Aorta (tissue), 5 donors: ENCODE measurements around the gene DENND4C. TPM values are rescaled to one million over a fixed set of nuclear protein-coding genes. Genes with fewer than 3 reads are reported as not detected.
A peak's percentile ranks its signal among the peaks of the same experiment; 100 is the strongest.

Experiments
- ATAC-seq: fragments of 200-7000 bp; cut with Tn5 transposase; one replicate; pipeline ENCODE4 v1.9.1; 2022; ENCODE audit warnings: moderate library complexity; ENCODE audit not compliant: low FRiP score
- DNase-seq, 2 donors: peaks; one replicate each; pipeline ENCODE4 v3.0.0-alpha.2; 2020
- H3K27ac ChIP-seq, 2 donors: one replicate each; pipeline ENCODE4 v1.5.1; 2013; ENCODE audit warnings: low read length in 2 of 2, mild to moderate bottlenecking in 2 of 2, moderate library complexity in 2 of 2, control low read depth in 1 of 2, inconsistent platforms in 1 of 2, low read depth in 1 of 2
- H3K27me3 ChIP-seq, 2 donors: one replicate each; pipeline ENCODE4 v1.6.1; 2013; ENCODE audit warnings: control low read depth in 1 of 2, low read length in 1 of 2, mild to moderate bottlenecking in 1 of 2, moderate library complexity in 1 of 2; ENCODE audit not compliant: insufficient read depth in 2 of 2, control insufficient read depth in 1 of 2
- H3K36me3 ChIP-seq, 2 donors: one replicate each; pipeline ENCODE4 v1.6.1; 2013; ENCODE audit warnings: control low read depth in 1 of 2, low read length in 1 of 2, mild to moderate bottlenecking in 1 of 2; ENCODE audit not compliant: insufficient read depth in 2 of 2, control insufficient read depth in 1 of 2
- H3K4me1 ChIP-seq, 2 donors: one replicate each; pipeline ENCODE4 v1.6.1; 2013; ENCODE audit warnings: low read length in 2 of 2, control low read depth in 1 of 2, mild to moderate bottlenecking in 1 of 2, moderate library complexity in 1 of 2; ENCODE audit not compliant: insufficient read depth in 2 of 2, control insufficient read depth in 1 of 2
- H3K4me3 ChIP-seq, 2 donors: one replicate each; pipeline ENCODE4 v1.5.1; 2013; ENCODE audit warnings: low read length in 2 of 2, control low read depth in 1 of 2, mild to moderate bottlenecking in 1 of 2
- H3K9me3 ChIP-seq: one replicate; pipeline ENCODE4 v1.6.1; 2013; ENCODE audit warnings: mild to moderate bottlenecking, low read length; ENCODE audit not compliant: control insufficient read depth
- WGBS, 2 donors: extraction: QIAGEN DNeasy Blood & Tissue Kit; methylation state at CpG; one replicate each; pipeline ENCODE4 v1.1.7; 2013; 5-methylcytosine and 5-hydroxymethylcytosine counted together
- intact Hi-C, 2 donors: fragments of 100-400 bp; cut with DNase I; formaldehyde crosslinking; loops; one replicate each; pipeline versions ENCODE4 v1.14.2 to v1.15.0; 2022
- long read RNA-seq, 2 donors: library from polyadenylated mRNA; unstranded; transcript quantifications; one replicate each; pipeline ENCODE4 v2.0.0, GENCODE V29; 2020 to 2021
- polyA plus RNA-seq, 2 donors: library from polyadenylated mRNA; stranded (reverse); fragments of 200-250 nt; gene quantifications; one replicate each; pipeline ENCODE4 v1.2.3, GENCODE V29; 2013
- total RNA-seq, 2 donors: library from RNA; stranded (reverse); fragmentation: NEBNext Ultra II Directional; extraction: Animal tissue kit (Norgen Biotek cat#: 25700); gene quantifications; one replicate each; pipeline ENCODE4 v1.2.1, GENCODE V29; 2021
- donor health status: healthy with polysubstance abuse.
- donor health status: Bipolar disorder and iron deficiency.
- donor health status: DM: no; HTN: no; CAD: no.
- donor health status: DM: no; HTN: no; CAD: no.
- donor health status: DM: yes; HTN: yes; CAD: no.

DENND4C gene
- total RNA-seq = 10 to 100 TPM; 48.7 to 68.0 TPM
- 10 to 100 TPM; 19.9 to 21.9 TPM for polyA plus RNA-seq
- long read RNA-seq, donor 1, partial matches to known transcripts = 9 of 17 reads
- long read RNA-seq, donor 1, other reads (novel, unspliced or antisense) = 8 of 17 reads
- long read RNA-seq, donor 2, full-length matches to known transcripts = 1 of 29 reads
- long read RNA-seq, donor 2, partial matches to known transcripts = 10 of 29 reads
- long read RNA-seq, donor 2, other reads (novel, unspliced or antisense) = 18 of 29 reads

DNA sequence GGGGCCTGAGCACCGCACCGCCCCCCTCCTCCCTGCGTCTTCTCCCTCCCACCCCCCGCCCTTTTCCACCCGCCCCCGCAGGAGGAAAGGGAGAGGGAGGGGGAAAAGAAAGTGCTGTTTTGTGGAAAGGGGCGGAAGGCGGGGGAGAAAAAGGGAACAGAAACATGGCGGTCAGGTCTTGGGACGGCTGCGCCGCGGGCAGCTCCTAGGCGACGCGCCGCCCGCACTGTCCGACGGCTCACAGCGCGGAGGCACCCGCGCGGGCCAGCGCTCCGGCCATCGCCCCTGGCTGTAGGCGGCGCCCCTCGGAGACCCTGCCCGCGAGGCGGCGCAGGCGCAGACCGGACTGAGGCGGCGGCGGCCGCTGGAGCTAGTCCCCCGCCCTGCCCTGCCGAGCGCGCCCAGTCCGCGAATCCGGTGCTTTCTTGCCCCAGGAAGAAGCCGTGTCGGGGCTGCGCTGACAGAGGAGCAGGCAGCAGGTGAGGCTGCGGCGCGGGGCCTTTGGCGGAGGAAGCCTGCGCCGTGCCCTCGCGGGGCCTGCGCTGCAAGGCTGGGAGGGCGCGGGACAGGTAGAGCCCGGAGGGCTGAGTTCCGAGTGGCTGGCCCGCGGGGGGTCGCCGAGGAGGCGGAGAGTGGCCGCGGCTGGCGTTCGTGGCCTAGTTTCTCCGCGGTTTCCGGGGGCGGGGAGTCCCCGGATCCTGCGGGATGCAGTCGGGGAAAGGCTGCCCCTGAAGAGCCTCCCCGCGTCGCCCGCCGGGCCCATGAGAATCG is at the start of gene DENND4C:
DENND4C (plus strand) TSS at position 339 of the 771 bp plus-strand sequence. CDS start 45,482 bp downstream, outside the sequence.
- ATAC-seq (peak; percentile 95), DNase-seq (peak; percentile 91 to 95)
- Histone ChIP-seq H3K27ac (peak within 1 kb of the TSS; percentile 3 to 85), H3K27me3 (no peaks in the 10 kb centered on the region), H3K4me1 (peaks cover 0 to 1% of the 10 kb centered on the region in 2 donors), H3K9me3 (no peaks in the 10 kb centered on the region), H3K36me3 (no peaks in the 10 kb centered on the region), H3K4me3 (peak within 1 kb of the TSS; percentile 60 to 97)
- intact Hi-C loops = loop anchor here (2.0 to 10.0 kb wide), 6 partner anchors 46 to 227 kb away; partner anchors contain the start of genes PLIN2 (in 1 of the 2) and RPS6 (in 1 of the 2)
- WGBS, 2 donors = 1% methylated on average over 63 to 86 of the region's 86 CpGs

DNA sequence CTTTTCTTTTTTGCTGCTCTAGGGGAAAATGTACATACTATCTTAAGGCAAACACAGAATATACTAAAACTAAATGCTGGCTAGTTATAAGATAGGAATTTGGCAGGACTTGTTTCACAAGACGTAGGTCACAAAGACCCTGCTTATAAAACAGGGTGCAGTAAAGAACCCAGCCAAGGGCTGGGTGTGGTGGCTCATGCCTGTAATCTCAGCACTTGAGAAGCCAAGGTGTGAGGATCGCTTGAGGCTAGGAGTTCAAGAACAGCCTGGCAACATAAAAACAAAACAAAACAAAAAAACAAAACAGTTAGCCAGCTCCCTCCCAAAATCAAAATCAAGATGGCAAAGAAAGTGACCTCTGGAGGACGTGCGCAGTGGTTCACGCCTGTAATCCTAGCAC is 49.5 kb upstream of the DENND4C start:
- DNase-seq (no peak), ATAC-seq (no peak)
- WGBS, 2 donors = 85 to 86% methylated on average over 5 of the region's 5 CpGs
- Histone ChIP-seq H3K36me3 (no peaks in the 10 kb centered on the region), H3K9me3 (no peaks in the 10 kb centered on the region), H3K27ac (no peak overlapping the region), H3K4me3 (no peak overlapping the region), H3K4me1 (no peaks in the 10 kb centered on the region), H3K27me3 (no peaks in the 10 kb centered on the region)
- intact Hi-C loops = no loop called here

GRCh38 chr9:19181561-19181960 is 48.9 kb upstream of the DENND4C start:
- no peaks in the 10 kb centered on the region for H3K27me3 ChIP-seq
- no peak overlapping the region for H3K27ac ChIP-seq
- no peak overlapping the region for H3K4me3 ChIP-seq
- no peaks in the 10 kb centered on the region for H3K4me1 ChIP-seq
- no peaks in the 10 kb centered on the region for H3K9me3 ChIP-seq
- intact Hi-C loops = no loop called here
- ATAC-seq (no peak), DNase-seq (no peak)
- no peaks in the 10 kb centered on the region for H3K36me3 ChIP-seq
- WGBS, 2 donors = 82 to 90% methylated on average over 5 of the region's 5 CpGs

- no peaks in the 10 kb centered on the region for H3K27me3 ChIP-seq
- ATAC-seq (peak; percentile 95), DNase-seq (peak; percentile 87 to 92)
- H3K36me3 ChIP-seq = no peaks in the 10 kb centered on the region
- peak overlapping the region; percentile 89 to 97 for H3K27ac ChIP-seq
- intact Hi-C loops = loop anchor here in 1 of 2 donors (2.0 kb wide), 1 partner anchor 46 kb away; the partner anchor contains the start of gene DENND4C
- no peaks in the 10 kb centered on the region for H3K9me3 ChIP-seq
- H3K4me1 ChIP-seq = no peaks in the 10 kb centered on the region
- WGBS, 2 donors = 4 to 5% methylated on average over 7 of the region's 7 CpGs
- H3K4me3 ChIP-seq = no peak overlapping the region
These were observed 46.2 kb upstream of the DENND4C start for GRCh38 chr9:19184144-19184917.

- Histone ChIP-seq H3K9me3 (no peaks in the 10 kb centered on the region), H3K27ac (peak overlapping the region; percentile 68 to 90), H3K36me3 (no peaks in the 10 kb centered on the region), H3K4me3 (no peak overlapping the region), H3K27me3 (no peaks in the 10 kb centered on the region), H3K4me1 (no peaks in the 10 kb centered on the region)
- DNase-seq (no peak), ATAC-seq (no peak)
- intact Hi-C loops = loop anchor here in 1 of 2 donors (2.0 kb wide), 1 partner anchor 46 kb away; the partner anchor contains the start of gene DENND4C
- whole genome bisulfite sequencing, 2 donors = 96 to 98% methylated on average over 1 of the region's 1 CpG
These were observed 45.3 kb upstream of the DENND4C start for GRCh38 chr9:19185191-19185590.

DNA sequence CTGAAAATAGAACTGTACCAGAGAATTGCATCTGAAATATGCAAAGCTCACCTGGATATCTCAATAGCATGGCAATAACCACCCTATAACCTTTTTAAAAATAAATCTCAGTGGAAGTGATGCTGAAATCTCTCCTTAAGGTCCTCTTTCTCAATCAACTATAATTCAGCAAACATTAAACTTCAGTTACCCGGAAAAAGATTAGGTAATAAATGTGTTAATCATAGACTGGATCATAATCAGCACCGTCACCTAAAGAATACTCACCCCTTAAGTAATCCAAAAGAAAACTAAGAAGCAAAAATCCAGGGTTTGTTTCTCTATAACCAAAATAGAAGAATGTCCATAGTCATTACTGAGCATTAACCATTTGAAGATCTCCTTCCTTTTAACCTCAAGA is 44.3 kb upstream of the DENND4C start:
- no peaks in the 10 kb centered on the region for H3K4me1 ChIP-seq
- no peak overlapping the region for H3K27ac ChIP-seq
- no peaks in the 10 kb centered on the region for H3K36me3 ChIP-seq
- intact Hi-C loops = no loop called here
- DNase-seq = no peak
- no peak overlapping the region for H3K4me3 ChIP-seq
- ATAC-seq = no peak
- 90 to 92% methylated on average over 2 of the region's 2 CpGs for WGBS, 2 donors
- H3K9me3 ChIP-seq = no peaks in the 10 kb centered on the region
- no peaks in the 10 kb centered on the region for H3K27me3 ChIP-seq

- no peak overlapping the region for H3K4me3 ChIP-seq
- 94 to 96% methylated on average over 5 of the region's 5 CpGs for WGBS, 2 donors
- intact Hi-C loops = no loop called here
These were observed 41.7 kb upstream of the DENND4C start for GRCh38 chr9:19188771-19189170.

DNA sequence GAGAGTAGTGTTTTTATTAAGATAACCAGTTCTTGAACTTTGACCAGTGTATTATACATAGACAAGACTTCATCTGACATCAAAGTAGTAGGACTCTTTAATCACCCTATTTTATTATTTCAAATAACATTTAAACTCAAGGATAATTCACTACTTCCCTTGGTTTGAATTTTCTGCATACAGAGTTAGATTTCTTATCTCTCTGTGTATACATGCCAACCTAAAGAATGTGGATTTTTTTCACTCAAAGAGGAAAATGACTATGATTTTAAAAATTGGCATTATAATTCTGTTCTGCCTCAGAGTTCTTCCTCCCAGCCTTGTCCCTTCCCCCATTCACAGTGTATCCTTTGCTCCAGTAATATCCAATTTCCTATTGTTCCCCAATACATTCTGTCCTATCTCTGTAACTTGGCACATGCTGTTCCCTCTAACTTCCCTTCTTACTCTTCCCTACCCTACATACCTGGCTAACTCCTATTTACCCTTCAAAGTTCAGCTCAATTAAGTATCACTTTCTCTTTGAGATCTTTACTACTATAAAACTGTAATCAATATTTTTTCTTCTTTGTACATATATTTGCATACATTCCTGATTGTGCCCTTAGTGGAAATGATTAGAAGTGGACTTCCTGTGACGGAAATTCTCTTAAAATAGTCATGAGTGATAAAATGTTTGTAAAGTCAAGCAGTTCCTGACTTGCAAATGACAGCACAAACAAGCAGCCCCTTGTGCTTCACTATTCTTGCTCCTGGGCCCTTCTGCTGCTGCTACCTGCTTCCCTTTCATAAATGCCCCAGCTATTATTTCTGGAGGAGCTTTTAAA is 38.1 kb upstream of the DENND4C start:
- Histone ChIP-seq H3K27ac (no peak overlapping the region), H3K4me1 (no peaks in the 10 kb centered on the region), H3K36me3 (no peaks in the 10 kb centered on the region), H3K27me3 (no peaks in the 10 kb centered on the region), H3K9me3 (no peaks in the 10 kb centered on the region), H3K4me3 (no peak overlapping the region)
- WGBS, 2 donors = 55 to 65% methylated on average over 1 of the region's 1 CpG
- ATAC-seq (no peak), DNase-seq (no peak)
- intact Hi-C loops = no loop called here

More at GRCh38 chr9:19188771-19189170, 41.7 kb upstream of the DENND4C start:
- ATAC-seq (no peak), DNase-seq (no peak)
- Histone ChIP-seq H3K27ac (no peak overlapping the region), H3K4me1 (no peaks in the 10 kb centered on the region), H3K36me3 (no peaks in the 10 kb centered on the region), H3K27me3 (no peaks in the 10 kb centered on the region), H3K9me3 (no peaks in the 10 kb centered on the region)
